22Rv1 (cell line): ENCODE data around the gene POLR3A.

Experiments
- CTCF ChIP-seq: fragments of 450-650 bp; IDR thresholded peaks from 2 replicates; pipeline ENCODE4 v1.5.1; 2017; ENCODE audit warnings: mild to moderate bottlenecking
- ZFX ChIP-seq: fragments of 450-650 bp; IDR thresholded peaks from 2 replicates; pipeline ENCODE4 v1.6.1; 2017; ENCODE audit warnings: antibody characterized with exemption, borderline replicate concordance

GRCh38 chr10:77919713-77920108 is 109.6 kb downstream of the POLR3A start:
- TF ChIP-seq CTCF = no peak
- no peak for TF ChIP-seq ZFX
